GM18861 (cell line): ENCODE data around the gene OTOG.

ENCODE experiments used
- ATAC-seq: cut with Tn5 transposase; IDR thresholded peaks from one replicate; pipeline ENCODE4 v1.9.1; 2021; ENCODE audit not compliant: unreplicated experiment

The OTOG gene

GRCh38 chr11:17547051-17547577, at the start of gene OTOG:
Gene OTOG (plus strand): TSS chr11:17547259. CDS start chr11:17547373, 114 bp downstream.
- ATAC-seq: no peak

- ATAC-seq: no peak
Measured at GRCh38 chr11:17498058-17498457, 49.0 kb upstream of the OTOG start.

- no peak for ATAC-seq
Measured at GRCh38 chr11:17498475-17498874, 48.6 kb upstream of the OTOG start.

GRCh38 chr11:17500673-17501072, 46.4 kb upstream of the OTOG start:
- no peak for ATAC-seq

- no peak for ATAC-seq
Measured at GRCh38 chr11:17502630-17503029, 44.4 kb upstream of the OTOG start.

GRCh38 chr11:17504330-17505107, 42.5 kb upstream of the OTOG start:
- ATAC-seq: peak; percentile 48

- no peak for ATAC-seq
Measured at GRCh38 chr11:17505146-17505545, 41.9 kb upstream of the OTOG start.

GRCh38 chr11:17506314-17506713, 40.7 kb upstream of the OTOG start:
- ATAC-seq: no peak

- no peak for ATAC-seq
Measured at GRCh38 chr11:17506942-17507341, 40.1 kb upstream of the OTOG start.

- no peak for ATAC-seq
Measured at GRCh38 chr11:17507773-17508172, 39.3 kb upstream of the OTOG start.

GRCh38 chr11:17508306-17508705, 38.8 kb upstream of the OTOG start:
- no peak for ATAC-seq

- no peak for ATAC-seq
Measured at GRCh38 chr11:17508791-17509190, 38.3 kb upstream of the OTOG start.

GRCh38 chr11:17510507-17511206, 36.4 kb upstream of the OTOG start:
- ATAC-seq: no peak

- ATAC-seq: no peak
Measured at GRCh38 chr11:17511571-17511970, 35.5 kb upstream of the OTOG start.

GRCh38 chr11:17512101-17512500, 35.0 kb upstream of the OTOG start:
- no peak for ATAC-seq

GRCh38 chr11:17513853-17514252, 33.2 kb upstream of the OTOG start:
- no peak for ATAC-seq

GRCh38 chr11:17514476-17514875, 32.6 kb upstream of the OTOG start:
- no peak for ATAC-seq

GRCh38 chr11:17515443-17516176, 31.4 kb upstream of the OTOG start:
- no peak for ATAC-seq

GRCh38 chr11:17516551-17517150, 30.4 kb upstream of the OTOG start:
- no peak for ATAC-seq

- no peak for ATAC-seq
Measured at GRCh38 chr11:17517186-17517585, 29.9 kb upstream of the OTOG start.

- no peak for ATAC-seq
Measured at GRCh38 chr11:17518366-17518765, 28.7 kb upstream of the OTOG start.
